HepG2 (cell line): ENCODE results near the gene PCIF1. TPM values are rescaled to one million over a fixed set of nuclear protein-coding genes. Genes with fewer than 3 reads are reported as not detected.

Source experiments
- ASH2L ChIP-seq: fragments of 300-600, 200-600 bp; sonication (generic); IDR thresholded peaks from 2 replicates; pipeline ENCODE4 v1.7.0; 2017; ENCODE audit warnings: low read depth, mild to moderate bottlenecking, moderate library complexity, mixed read lengths, low read length; ENCODE audit not compliant: insufficient read length
- FLYWCH1 ChIP-seq: sonication (generic); formaldehyde crosslinking; IDR thresholded peaks from 2 replicates; pipeline ENCODE4 v1.8.1; 2023; ENCODE audit warnings: mild to moderate bottlenecking, missing genetic modification reagents
- GFI1 ChIP-seq: sonication (generic); formaldehyde crosslinking; IDR thresholded peaks from 2 replicates; pipeline ENCODE4 v1.5.0; 2020; ENCODE audit warnings: missing genetic modification reagents, mild to moderate bottlenecking, borderline replicate concordance
- KAT2B ChIP-seq: fragments of 150-350 bp; IDR thresholded peaks from 2 replicates; pipeline ENCODE4 v1.6.1; 2014; ENCODE audit warnings: low read depth, low read length, borderline replicate concordance
- KLF6 ChIP-seq: IDR thresholded peaks from 2 replicates; pipeline ENCODE4 v1.8.0; 2016; ENCODE audit warnings: missing biosample characterization, missing genetic modification reagents
- SOX13 ChIP-seq, 3 experiments: fragments of 450-650 bp in 1 of 3; sonication (generic) in 1 of 3; formaldehyde crosslinking in 1 of 3; IDR thresholded peaks in 2 of 3; conservative IDR thresholded peaks in 1 of 3; 2 replicates each; pipeline versions ENCODE4 v1.5.0 to v1.6.1; 2016 to 2020; ENCODE audit warnings: antibody characterized with exemption in 1 of 3, mild to moderate bottlenecking in 1 of 3, missing compliant biosample characterization in 1 of 3, missing genetic modification reagents in 1 of 3, moderate library complexity in 1 of 3
- ZBTB7B ChIP-seq: sonication (generic); formaldehyde crosslinking; IDR thresholded peaks from 2 replicates; pipeline ENCODE4 v1.4.0; 2020; ENCODE audit warnings: missing genetic modification reagents
- ZFP37 ChIP-seq: sonication (generic); formaldehyde crosslinking; IDR thresholded peaks from 2 replicates; pipeline ENCODE4 v1.4.0; 2020; ENCODE audit warnings: missing genetic modification reagents, borderline replicate concordance
- ZMYM3 ChIP-seq: sonication (generic); formaldehyde crosslinking; IDR thresholded peaks from 2 replicates; pipeline ENCODE4 v1.5.1; 2020; ENCODE audit warnings: mild to moderate bottlenecking, missing genetic modification reagents
- ZSCAN12 ChIP-seq: sonication (generic); formaldehyde crosslinking; IDR thresholded peaks from 2 replicates; pipeline ENCODE4 v1.9.0; 2021; ENCODE audit warnings: mild to moderate bottlenecking, missing genetic modification reagents
- ZZZ3 ChIP-seq: sonication (generic); formaldehyde crosslinking; IDR thresholded peaks from 2 replicates; pipeline ENCODE4 v1.4.0; 2020; ENCODE audit warnings: missing genetic modification reagents, mild to moderate bottlenecking, borderline replicate concordance
- polyA plus RNA-seq, 8 experiments: library from polyadenylated mRNA; depleted of rRNA in 3 of 8; stranded (reverse) in 7 of 8; unstranded in 1 of 8; fragments of >200 nt; fragmentation: Illumina TruSeq in 4 of 8; extraction: Trizol in 4 of 8; gene quantifications; 2 replicates each; pipeline versions ENCODE4 v1.2.1 to v1.2.3, GENCODE V29; 2011 to 2016; ENCODE audit warnings: low read depth in 4 of 8, missing spikeins in 1 of 8, mixed read lengths in 1 of 8; ENCODE audit not compliant: insufficient read depth in 1 of 8
- total RNA-seq, 5 experiments: library from RNA; depleted of rRNA; stranded (reverse); fragments of >200 nt; fragmentation: Illumina TruSeq; extraction: Trizol; gene quantifications; 2 replicates each; pipeline ENCODE4 v1.2.3, GENCODE V29; 2016; ENCODE audit warnings: low read depth in 1 of 5
- TF ChIP-seq, protein P1 (sequence below), 2 experiments: sonication (generic) in 1 of 2; formaldehyde crosslinking in 1 of 2; IDR thresholded peaks; 2 replicates each; pipeline versions ENCODE4 v1.4.0 to v1.6.1; 2018 to 2020; ENCODE audit warnings: missing genetic modification reagents in 2 of 2, borderline replicate concordance in 1 of 2, low read depth in 1 of 2, mild to moderate bottlenecking in 1 of 2, missing biosample characterization in 1 of 2
- TF ChIP-seq, protein P2 (sequence below): sonication (generic); formaldehyde crosslinking; IDR thresholded peaks from 2 replicates; pipeline ENCODE4 v1.8.1; 2023; ENCODE audit warnings: mild to moderate bottlenecking, missing genetic modification reagents, borderline replicate concordance
- TF ChIP-seq, protein P3 (sequence below): sonication (generic); formaldehyde crosslinking; IDR thresholded peaks from 2 replicates; pipeline ENCODE4 v1.4.0; 2020; ENCODE audit warnings: missing genetic modification reagents
- TF ChIP-seq, protein P4 (sequence below): sonication (generic); formaldehyde crosslinking; IDR thresholded peaks from 2 replicates; pipeline ENCODE4 v1.4.0; 2020; ENCODE audit warnings: missing genetic modification reagents, borderline replicate concordance
- TF ChIP-seq, protein P5 (sequence below), 2 experiments: fragments of 450-650 bp in 1 of 2; sonication (generic) in 1 of 2; formaldehyde crosslinking; IDR thresholded peaks; 2 replicates each; pipeline versions ENCODE4 v1.5.0 to v1.8.0; 2020 to 2022; ENCODE audit warnings: mild to moderate bottlenecking in 1 of 2, missing genetic modification reagents in 1 of 2
- TF ChIP-seq, protein P6 (sequence below): sonication (generic); formaldehyde crosslinking; IDR thresholded peaks from 2 replicates; pipeline ENCODE4 v1.4.0; 2020; ENCODE audit warnings: mild to moderate bottlenecking, low read depth, missing genetic modification reagents

Gene PCIF1
- total and polyA plus RNA-seq, 2 of the 13 experiments (the other 11 are each of a cell fraction or from before 2014, with no cell fraction given) = 20.9 to 24.4 TPM

DNA sequence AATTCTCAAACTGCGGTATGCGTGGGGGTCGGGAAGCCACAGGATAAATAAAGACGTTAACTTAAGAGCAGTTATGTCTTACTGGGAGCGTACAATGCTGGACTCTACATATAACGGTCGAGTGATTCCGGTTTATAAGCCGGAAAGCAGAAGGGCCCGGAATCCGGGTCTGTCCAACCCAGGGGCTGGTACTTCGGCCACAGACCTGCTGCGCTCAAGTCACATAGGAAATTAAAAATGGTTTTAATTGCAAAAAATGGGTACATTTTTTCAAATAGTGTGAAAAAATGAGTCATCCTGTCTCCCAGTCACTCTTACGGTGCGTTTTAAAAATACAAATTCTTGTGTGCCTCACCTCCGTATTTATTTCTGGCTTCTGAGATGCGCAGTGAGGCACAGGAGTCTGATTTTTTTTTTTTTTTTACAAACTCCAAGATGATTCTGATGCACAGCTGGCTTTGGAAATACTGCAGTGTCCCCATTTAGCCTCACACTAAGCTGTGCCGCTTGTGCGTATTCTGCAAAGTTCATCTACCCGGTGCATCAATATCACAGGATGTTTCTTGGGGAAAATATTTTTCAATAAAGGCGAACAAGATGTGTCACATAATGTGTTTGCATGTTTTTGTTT, 1.0 kb downstream of the PCIF1 start (continued):
- TF ChIP-seq, protein P1, sequence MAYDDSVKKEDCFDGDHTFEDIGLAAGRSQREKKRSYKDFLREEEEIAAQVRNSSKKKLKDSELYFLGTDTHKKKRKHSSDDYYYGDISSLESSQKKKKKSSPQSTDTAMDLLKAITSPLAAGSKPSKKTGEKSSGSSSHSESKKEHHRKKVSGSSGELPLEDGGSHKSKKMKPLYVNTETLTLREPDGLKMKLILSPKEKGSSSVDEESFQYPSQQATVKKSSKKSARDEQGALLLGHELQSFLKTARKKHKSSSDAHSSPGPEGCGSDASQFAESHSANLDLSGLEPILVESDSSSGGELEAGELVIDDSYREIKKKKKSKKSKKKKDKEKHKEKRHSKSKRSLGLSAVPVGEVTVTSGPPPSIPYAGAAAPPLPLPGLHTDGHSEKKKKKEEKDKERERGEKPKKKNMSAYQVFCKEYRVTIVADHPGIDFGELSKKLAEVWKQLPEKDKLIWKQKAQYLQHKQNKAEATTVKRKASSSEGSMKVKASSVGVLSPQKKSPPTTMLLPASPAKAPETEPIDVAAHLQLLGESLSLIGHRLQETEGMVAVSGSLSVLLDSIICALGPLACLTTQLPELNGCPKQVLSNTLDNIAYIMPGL (CRISPR knock-in tag; IDR thresholded peaks at IDR 0.05; ENCODE audit: borderline replicate concordance in 1 of 2, low read depth in 1 of 2) = no peak
- no peak for TF ChIP-seq ZMYM3 (CRISPR knock-in tag)
- 0 out of 2 replicates have a peak, but pooled peaks have one; percentile 27 for TF ChIP-seq ZFP37 (CRISPR knock-in tag)
- TF ChIP-seq, protein P2, sequence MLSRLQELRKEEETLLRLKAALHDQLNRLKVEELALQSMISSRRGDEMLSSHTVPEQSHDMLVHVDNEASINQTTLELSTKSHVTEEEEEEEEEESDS (CRISPR knock-in tag) = no peak
- TF ChIP-seq, protein P3, sequence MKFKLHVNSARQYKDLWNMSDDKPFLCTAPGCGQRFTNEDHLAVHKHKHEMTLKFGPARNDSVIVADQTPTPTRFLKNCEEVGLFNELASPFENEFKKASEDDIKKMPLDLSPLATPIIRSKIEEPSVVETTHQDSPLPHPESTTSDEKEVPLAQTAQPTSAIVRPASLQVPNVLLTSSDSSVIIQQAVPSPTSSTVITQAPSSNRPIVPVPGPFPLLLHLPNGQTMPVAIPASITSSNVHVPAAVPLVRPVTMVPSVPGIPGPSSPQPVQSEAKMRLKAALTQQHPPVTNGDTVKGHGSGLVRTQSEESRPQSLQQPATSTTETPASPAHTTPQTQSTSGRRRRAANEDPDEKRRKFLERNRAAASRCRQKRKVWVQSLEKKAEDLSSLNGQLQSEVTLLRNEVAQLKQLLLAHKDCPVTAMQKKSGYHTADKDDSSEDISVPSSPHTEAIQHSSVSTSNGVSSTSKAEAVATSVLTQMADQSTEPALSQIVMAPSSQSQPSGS (CRISPR knock-in tag) = peak; percentile 21; the same call in 1 of the 2 replicates
- peak; percentile 24; the same call in 1 of the 2 replicates for TF ChIP-seq ZBTB7B (CRISPR knock-in tag)
- no peak for TF ChIP-seq KAT2B
- peak; percentile 72; the same call in 1 of the 2 replicates for TF ChIP-seq GFI1 (CRISPR knock-in tag)
- TF ChIP-seq FLYWCH1 (CRISPR knock-in tag) = no peak
- TF ChIP-seq ASH2L = peak; percentile 65
- no peak for TF ChIP-seq ZZZ3 (CRISPR knock-in tag)
- 0 out of 2 replicates have a peak, but pooled peaks have one; percentile 60 for TF ChIP-seq ZSCAN12 (CRISPR knock-in tag)
- TF ChIP-seq KLF6 (CRISPR knock-in tag) = no peak
- TF ChIP-seq, protein P4, sequence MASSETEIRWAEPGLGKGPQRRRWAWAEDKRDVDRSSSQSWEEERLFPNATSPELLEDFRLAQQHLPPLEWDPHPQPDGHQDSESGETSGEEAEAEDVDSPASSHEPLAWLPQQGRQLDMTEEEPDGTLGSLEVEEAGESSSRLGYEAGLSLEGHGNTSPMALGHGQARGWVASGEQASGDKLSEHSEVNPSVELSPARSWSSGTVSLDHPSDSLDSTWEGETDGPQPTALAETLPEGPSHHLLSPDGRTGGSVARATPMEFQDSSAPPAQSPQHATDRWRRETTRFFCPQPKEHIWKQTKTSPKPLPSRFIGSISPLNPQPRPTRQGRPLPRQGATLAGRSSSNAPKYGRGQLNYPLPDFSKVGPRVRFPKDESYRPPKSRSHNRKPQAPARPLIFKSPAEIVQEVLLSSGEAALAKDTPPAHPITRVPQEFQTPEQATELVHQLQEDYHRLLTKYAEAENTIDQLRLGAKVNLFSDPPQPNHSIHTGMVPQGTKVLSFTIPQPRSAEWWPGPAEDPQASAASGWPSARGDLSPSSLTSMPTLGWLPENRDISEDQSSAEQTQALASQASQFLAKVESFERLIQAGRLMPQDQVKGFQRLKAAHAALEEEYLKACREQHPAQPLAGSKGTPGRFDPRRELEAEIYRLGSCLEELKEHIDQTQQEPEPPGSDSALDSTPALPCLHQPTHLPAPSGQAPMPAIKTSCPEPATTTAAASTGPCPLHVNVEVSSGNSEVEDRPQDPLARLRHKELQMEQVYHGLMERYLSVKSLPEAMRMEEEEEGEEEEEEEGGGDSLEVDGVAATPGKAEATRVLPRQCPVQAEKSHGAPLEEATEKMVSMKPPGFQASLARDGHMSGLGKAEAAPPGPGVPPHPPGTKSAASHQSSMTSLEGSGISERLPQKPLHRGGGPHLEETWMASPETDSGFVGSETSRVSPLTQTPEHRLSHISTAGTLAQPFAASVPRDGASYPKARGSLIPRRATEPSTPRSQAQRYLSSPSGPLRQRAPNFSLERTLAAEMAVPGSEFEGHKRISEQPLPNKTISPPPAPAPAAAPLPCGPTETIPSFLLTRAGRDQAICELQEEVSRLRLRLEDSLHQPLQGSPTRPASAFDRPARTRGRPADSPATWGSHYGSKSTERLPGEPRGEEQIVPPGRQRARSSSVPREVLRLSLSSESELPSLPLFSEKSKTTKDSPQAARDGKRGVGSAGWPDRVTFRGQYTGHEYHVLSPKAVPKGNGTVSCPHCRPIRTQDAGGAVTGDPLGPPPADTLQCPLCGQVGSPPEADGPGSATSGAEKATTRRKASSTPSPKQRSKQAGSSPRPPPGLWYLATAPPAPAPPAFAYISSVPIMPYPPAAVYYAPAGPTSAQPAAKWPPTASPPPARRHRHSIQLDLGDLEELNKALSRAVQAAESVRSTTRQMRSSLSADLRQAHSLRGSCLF (CRISPR knock-in tag) = peak; percentile 75; the same call in 1 of the 2 replicates
- TF ChIP-seq SOX13 (IDR thresholded peaks at IDR 0.05) = no peak
- 0 out of 4 replicates have a peak, but pooled peaks have one; percentile 5 to 75 for TF ChIP-seq SOX13 (CRISPR knock-in tag; conservative IDR thresholded peaks at IDR 0.05 in 1 of 2, IDR thresholded peaks at IDR 0.05 in 1 of 2)
- TF ChIP-seq, protein P5, sequence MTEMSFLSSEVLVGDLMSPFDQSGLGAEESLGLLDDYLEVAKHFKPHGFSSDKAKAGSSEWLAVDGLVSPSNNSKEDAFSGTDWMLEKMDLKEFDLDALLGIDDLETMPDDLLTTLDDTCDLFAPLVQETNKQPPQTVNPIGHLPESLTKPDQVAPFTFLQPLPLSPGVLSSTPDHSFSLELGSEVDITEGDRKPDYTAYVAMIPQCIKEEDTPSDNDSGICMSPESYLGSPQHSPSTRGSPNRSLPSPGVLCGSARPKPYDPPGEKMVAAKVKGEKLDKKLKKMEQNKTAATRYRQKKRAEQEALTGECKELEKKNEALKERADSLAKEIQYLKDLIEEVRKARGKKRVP (CRISPR knock-in tag; IDR thresholded peaks at IDR 0.05) = no peak; a peak in 1 of 4 replicates
- TF ChIP-seq, protein P6, sequence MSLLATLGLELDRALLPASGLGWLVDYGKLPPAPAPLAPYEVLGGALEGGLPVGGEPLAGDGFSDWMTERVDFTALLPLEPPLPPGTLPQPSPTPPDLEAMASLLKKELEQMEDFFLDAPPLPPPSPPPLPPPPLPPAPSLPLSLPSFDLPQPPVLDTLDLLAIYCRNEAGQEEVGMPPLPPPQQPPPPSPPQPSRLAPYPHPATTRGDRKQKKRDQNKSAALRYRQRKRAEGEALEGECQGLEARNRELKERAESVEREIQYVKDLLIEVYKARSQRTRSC (CRISPR knock-in tag) = no peak
